IPS-NIHi11 (cell line): Measurements from ENCODE around the gene TEX30.
A peak's percentile ranks its signal among the peaks of the same experiment; 100 is the strongest.
"Not testable (repeated sequence)": the region's sequence is repeated elsewhere in the genome, so short reads cannot be mapped to it uniquely, and the experiment has no call there.

Source experiments
- DNase-seq: peaks from one replicate; pipeline ENCODE4 v3.0.0; 2012; ENCODE audit warnings: mixed read lengths, low spot score

The TEX30 gene

DNA sequence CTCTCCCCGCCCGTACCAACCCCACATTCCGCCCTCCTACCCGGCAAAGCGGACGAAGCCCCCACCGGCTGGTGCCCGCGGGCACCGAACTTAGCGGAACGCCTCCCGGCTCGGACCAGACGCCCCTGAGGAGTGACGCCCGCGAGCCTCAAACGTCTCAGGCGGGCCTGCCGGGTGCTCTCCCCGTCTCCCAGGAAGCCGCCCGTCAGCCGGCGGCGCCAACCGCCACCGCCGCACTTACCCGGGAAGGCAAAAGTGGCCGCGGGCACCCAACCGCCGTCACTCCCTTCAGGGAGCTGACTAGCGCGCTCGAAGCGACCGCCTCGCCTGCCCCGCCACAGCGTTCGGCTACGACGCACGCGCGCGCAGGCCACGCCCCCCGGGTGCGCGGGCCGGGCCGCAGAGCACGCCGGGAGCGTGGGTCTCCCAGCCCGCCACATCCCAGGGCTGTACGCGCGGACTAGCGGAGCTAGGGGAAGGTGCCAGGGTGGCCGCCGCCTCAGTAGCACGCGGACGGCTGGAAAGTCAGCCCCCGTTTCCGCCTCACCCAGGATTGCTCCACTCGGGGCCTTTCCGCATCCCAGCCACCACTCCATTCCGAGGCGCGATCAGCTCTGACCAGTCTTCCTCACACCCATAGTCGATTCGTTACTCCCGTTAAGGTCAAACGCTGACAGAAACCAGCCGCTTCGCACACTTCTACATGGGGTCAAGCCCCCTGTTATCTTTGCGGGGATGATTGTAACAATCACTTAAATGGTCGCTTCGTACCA is at the start of gene TEX30:
Gene TEX30 (minus strand): TSS at position 346 of the 773 bp plus-strand sequence. CDS start 3,760 bp downstream, outside the sequence.
- DNase-seq: peak; percentile 93

DNA sequence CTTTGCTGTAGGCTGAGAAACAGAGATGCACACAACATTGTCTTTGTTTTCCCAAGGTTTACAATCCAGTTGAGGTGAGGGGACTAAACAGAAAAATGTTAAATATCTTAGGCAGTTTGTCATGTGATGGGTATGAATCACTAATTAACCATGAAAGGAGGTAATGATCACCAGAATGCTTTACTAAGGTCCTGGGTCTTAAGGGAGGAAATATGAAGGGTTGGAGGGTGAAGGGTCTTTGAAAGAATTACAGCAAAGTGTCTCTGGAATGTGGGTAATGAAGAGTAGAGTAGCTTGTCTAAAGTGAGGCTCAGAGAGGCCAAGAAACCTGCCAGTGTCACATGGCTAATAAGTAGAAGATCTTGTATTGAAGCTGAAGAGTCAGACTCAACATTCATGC is 44.3 kb upstream of the TEX30 start:
- DNase-seq: no peak

GRCh38 chr13:102817241-102817640 is 43.7 kb upstream of the TEX30 start:
- DNase-seq: no peak

GRCh38 chr13:102816708-102817107 is 43.1 kb upstream of the TEX30 start:
- DNase-seq: no peak

GRCh38 chr13:102815788-102816187 is 42.2 kb upstream of the TEX30 start:
- DNase-seq: no peak

DNA sequence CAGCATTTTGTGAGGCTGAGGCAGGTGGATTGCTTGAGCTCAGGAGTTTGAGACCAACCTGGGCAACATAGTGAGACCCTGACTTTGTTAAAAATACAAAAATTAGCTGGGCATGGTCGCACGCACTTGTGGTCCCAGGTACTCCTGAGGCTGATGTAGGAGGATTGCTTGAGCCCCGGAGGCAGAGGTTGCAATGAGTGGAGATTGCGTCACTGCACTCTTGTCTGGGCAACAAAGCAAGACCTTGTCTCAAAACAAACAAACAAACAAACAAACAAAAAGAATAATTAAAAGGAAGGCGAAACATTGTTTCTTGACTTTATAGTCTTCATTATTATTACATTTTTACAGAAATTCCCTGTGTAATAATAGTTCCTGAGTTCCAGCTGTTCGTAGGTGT is 41.2 kb upstream of the TEX30 start:
- DNase-seq: no peak

GRCh38 chr13:102814025-102814607 is 40.5 kb upstream of the TEX30 start:
- no peak for DNase-seq

GRCh38 chr13:102812611-102813287 is 39.2 kb upstream of the TEX30 start:
- DNase-seq: peak; percentile 33

DNA sequence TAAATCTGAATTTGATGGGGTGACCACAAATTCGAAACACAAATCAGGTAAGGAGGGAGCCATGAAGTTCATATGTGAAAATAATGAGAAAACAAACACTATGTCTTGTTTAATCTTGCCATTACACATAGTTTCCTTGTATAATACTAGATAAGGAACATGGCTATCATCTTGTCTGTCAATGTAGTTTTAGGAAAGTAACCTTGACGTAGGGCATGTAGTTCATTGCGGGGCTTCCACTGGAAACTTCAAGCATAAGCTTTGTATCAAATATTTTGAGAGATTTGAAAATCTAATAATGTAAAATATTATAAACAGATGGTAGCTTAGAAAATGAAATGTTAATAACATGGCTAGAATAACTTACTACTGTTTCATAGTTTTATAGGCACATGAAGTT is 34.1 kb upstream of the TEX30 start:
- no peak for DNase-seq

GRCh38 chr13:102805680-102806079 is 32.1 kb upstream of the TEX30 start:
- no peak for DNase-seq

GRCh38 chr13:102800145-102801041 is 26.8 kb upstream of the TEX30 start:
- DNase-seq: peak; percentile 90

DNA sequence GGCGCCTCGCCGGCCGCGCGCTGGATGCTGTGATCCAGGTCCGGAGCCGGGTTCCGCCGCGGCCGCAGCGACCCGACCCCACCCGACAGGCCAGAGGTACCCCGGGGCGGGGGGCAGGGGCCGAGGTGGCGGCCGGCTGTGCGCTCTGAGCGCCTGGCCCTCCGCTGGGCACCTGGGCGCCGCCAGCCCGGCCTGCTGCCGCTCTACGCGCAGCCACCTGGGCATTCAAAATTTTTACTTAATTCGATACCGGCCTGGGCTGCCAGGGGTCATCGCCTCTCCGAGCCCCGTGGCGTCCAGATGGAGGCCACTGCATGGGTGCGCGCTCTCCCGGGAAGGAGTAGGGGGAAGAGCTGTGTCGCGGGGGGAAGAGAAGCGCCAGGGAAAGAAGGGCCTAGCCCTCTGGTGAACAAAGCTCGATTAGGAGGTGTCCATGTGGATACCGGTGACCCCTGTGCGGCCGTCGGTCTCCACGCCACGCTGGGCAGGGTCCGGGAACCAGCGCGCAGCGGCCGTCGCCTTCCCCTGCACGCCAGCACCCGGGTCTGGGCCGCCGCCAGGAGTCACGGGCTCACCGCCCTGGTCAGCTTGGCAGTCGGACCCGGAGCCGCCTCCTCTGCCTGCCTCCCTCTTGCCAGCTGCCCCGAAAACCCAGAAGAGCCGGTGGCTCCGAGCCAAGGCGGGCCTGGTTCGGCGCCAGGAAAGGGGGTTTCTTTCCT is 26.0 kb upstream of the TEX30 start:
- peak; percentile 39 for DNase-seq

DNA sequence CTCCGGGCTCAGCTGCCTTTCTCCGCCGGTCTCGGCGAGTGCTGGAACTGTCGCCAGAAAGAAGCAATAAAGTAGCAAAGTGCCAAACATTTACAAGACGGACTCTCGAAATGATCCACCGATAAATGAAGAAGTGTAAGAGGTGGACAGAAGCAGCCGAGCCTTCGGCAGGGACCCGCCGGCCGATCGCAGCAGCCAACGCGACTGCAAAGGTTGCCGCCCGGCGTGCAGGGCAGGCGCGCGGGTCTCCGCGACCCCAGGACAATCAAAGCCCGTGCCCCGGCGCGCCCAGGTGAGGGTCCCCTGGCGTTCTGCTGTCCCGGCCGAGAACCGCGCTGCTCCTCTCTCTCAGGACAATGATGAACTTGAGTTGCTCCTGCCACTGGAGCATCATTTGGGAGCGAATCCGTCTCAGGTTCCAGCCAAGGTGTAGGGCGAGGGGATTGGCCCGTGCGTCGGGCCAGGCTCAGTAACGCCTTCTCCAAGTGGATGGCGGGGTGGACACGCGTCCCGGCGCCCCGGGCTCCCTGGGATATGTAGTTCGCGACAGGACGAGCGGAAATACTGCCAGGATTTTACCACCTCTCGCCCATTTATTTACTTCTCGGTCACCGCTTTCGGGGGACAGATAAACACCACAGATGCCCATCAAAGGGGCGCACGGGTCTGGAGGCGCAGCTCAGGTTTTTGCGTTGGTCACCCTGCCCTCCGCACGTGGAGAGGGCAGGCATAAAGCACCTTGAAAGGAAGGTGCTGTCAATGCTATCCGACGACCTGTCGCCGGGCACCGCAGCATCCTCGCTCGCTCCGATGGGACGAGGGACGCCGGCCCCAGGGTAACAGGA is 25.2 kb upstream of the TEX30 start, which contains the start of the genes BIVM and POGLUT2:
Gene BIVM (plus strand): TSS at position 539 of the 845 bp plus-strand sequence. CDS start 8,149 bp downstream, outside the sequence.
Gene POGLUT2 (minus strand): TSS at position 396 of the 845 bp plus-strand sequence. CDS start 306 bp downstream, at position 90.
- DNase-seq: peak; percentile 95

DNA sequence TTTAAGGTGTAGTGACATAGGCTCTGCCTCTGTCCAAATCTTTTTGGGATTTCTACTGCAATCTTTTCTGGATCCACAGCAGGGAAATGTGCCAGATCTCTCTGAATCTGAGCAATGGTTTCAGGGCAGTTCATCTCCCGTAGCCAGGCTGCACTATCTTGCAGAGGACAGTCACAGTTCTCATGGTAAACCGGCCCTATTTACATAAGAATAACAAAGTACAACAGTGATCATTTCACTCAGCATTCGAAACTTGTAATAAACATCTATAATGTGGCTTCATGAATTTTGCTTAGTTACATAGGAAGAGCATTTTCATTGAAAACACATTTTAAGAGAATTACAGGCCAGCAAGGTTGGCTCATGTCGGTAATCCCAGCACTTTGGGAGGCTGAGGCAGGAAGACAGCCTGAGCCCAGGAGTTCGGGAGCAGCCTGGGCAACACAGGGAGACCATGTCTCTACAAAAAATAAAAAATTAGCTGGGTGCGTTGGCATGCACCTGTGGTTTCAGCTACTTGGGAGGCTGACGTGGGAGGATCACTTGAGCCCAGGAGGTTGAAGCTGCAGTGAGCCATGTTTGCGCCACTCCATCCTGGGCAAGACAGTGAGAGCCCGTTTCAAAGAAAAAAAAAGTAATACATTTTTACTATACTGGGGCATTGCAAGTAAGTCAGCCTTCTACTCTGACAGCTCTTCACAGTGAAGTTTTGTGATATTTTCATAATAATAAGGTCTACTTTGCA is 20.2 kb upstream of the TEX30 start:
- peak; percentile 12 for DNase-seq

DNA sequence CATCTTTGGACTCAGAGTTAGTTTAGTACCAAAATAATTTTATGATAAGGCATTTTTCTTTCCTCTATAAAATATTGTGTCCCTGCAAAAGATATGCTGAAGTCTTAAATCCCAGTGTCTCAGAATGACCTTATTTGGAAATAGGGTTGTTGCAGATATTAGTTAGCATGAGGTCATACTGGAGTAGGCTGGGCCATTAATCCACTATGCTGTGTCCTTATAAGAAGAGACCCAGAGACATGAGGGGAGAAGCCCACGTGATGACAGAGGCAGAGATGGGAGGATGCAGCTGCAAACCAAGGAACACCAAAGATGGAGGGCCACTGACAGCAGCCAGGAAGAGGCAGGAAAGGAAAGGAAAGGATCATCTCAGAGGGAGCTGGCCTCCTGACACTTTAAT is 18.8 kb upstream of the TEX30 start:
- DNase-seq: no peak

DNA sequence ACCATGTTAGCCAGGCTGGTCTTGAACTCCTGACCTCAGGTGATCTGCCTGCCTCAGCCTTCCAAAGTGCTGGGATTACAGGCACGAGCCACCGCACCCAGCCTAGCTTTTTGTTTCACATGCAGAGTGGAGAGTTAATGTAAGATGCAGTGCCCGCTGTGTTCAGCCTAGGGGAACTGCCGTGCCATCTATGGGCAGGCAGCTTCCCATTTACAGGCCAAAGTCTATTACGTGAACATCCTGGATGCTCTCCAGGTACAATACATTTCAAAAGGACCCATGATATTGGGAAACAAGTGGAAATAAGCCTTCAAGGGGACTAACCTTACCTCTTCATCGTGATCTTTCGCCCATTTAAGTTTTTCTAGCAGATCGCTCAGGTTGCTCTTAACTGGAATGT is 15.1 kb upstream of the TEX30 start:
- no peak for DNase-seq

- DNase-seq: no peak
Measured at GRCh38 chr13:102784483-102784882, 10.9 kb upstream of the TEX30 start.

DNA sequence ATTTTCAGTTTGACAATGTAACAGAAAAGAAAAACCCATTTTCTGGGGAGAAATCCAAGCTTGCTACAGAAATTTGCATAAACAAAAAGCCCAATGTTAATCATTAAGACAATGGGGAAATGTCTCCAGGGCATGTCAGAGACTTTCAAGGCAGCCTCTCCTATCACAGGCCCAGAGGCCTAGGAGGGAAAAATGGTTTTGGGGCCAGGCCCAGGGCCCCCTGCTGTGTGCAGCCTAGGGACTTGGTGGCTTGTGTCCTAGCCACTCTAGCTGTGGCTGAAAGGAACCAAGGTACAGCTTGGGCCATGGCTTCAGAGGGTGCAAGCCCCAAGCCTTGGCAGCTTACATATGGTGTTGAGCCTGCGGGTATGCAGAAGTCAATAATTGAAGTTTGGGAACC is 8.0 kb upstream of the TEX30 start:
- DNase-seq: no peak

- not testable (repeated sequence) for DNase-seq
Measured at GRCh38 chr13:102780656-102781055, 7.1 kb upstream of the TEX30 start.
